ENCODE data around the gene NPY. TPM values are rescaled to one million over a fixed set of nuclear protein-coding genes. Genes with fewer than 3 reads are reported as not detected.

Gene NPY
- total RNA-seq, 1 experiment from 2014 or later, result not detected

GRCh38 chr7:24339575-24339974, 55.6 kb downstream of the NPY start:
- Histone ChIP-seq H3K4me3 (ENCODE audit: low read depth in 2 of 2, low read length in 2 of 2) (no peak overlapping the region), H3K4me1 (ENCODE audit: control insufficient read depth, insufficient read depth, low read length) (no peaks in the 10 kb centered on the region), H3K27ac (ENCODE audit: low read length) (no peak overlapping the region), H3K27me3 (ENCODE audit: control insufficient read depth, insufficient read depth, low read length) (peaks cover 5% of the 10 kb centered on the region), H3K36me3 (ENCODE audit: control insufficient read depth, insufficient read depth, low read length) (no peaks in the 10 kb centered on the region), H3K9me3 (ENCODE audit: control insufficient read depth, insufficient read depth, low read depth, low read length) (no peaks in the 10 kb centered on the region)
- in situ Hi-C loops (cut with HindIII; ENCODE audit: low pct_unique_long_range_greater_than_20kb, low sequenced_read_pairs), result no loop called here
- BruUV-seq (replicated peaks), result no TSS peak
- DNase-seq (ENCODE audit: low read depth, low spot score) (no peak), ATAC-seq (no peak)
- TF ChIP-seq POLR2AphosphoS5 (IDR thresholded peaks at IDR 0.05; ENCODE audit: low read depth, low read length), result no peak
- intact Hi-C loops (cut with micrococcal nuclease; ENCODE audit: unreplicated experiment), result no loop called here
- ChIA-PET CTCF (no interaction called here), POLR2A (no interaction called here)

DNA sequence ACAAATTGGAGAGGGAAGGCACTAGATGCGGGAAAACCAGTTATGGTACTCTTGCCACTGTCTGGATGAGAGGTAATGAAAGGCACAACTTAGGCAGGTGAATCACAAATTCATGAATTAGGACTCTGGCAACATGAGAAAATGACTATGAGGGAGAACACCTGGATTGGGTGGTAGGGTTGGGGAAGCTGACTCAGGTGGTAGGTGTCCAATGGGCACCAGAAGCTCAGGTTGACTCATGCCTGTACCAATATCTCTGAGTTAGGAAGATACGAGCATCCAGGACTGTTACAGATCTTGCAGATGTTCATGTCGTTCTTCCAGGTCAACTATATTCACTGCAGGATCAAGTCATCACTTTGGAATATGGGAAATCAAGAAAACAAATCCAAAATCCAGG, 56.7 kb downstream of the NPY start:
- intact Hi-C loops (cut with micrococcal nuclease; ENCODE audit: unreplicated experiment) (no loop called here), in situ Hi-C loops (cut with HindIII; ENCODE audit: low pct_unique_long_range_greater_than_20kb, low sequenced_read_pairs) (no loop called here)
- Histone ChIP-seq H3K36me3 (ENCODE audit: control insufficient read depth, insufficient read depth, low read length) (no peaks in the 10 kb centered on the region), H3K27me3 (ENCODE audit: control insufficient read depth, insufficient read depth, low read length) (peaks cover 5% of the 10 kb centered on the region), H3K9me3 (ENCODE audit: control insufficient read depth, insufficient read depth, low read depth, low read length) (no peaks in the 10 kb centered on the region), H3K27ac (ENCODE audit: low read length) (no peak overlapping the region), H3K4me3 (ENCODE audit: low read depth in 2 of 2, low read length in 2 of 2) (no peak overlapping the region), H3K4me1 (ENCODE audit: control insufficient read depth, insufficient read depth, low read length) (no peaks in the 10 kb centered on the region)
- no peak for DNase-seq (ENCODE audit: low read depth, low spot score)
- POLR2A ChIA-PET, result no interaction called here
- no peak for TF ChIP-seq SIN3A (IDR thresholded peaks at IDR 0.05; ENCODE audit: borderline replicate concordance, insufficient read depth, low read depth, low read length)
- no peak for TF ChIP-seq TCF7L2 (IDR thresholded peaks at IDR 0.05; ENCODE audit: low read depth, low read length)
- no peak for TF ChIP-seq POLR2AphosphoS5 (IDR thresholded peaks at IDR 0.05; ENCODE audit: low read depth, low read length)
- TF ChIP-seq, protein P1, sequence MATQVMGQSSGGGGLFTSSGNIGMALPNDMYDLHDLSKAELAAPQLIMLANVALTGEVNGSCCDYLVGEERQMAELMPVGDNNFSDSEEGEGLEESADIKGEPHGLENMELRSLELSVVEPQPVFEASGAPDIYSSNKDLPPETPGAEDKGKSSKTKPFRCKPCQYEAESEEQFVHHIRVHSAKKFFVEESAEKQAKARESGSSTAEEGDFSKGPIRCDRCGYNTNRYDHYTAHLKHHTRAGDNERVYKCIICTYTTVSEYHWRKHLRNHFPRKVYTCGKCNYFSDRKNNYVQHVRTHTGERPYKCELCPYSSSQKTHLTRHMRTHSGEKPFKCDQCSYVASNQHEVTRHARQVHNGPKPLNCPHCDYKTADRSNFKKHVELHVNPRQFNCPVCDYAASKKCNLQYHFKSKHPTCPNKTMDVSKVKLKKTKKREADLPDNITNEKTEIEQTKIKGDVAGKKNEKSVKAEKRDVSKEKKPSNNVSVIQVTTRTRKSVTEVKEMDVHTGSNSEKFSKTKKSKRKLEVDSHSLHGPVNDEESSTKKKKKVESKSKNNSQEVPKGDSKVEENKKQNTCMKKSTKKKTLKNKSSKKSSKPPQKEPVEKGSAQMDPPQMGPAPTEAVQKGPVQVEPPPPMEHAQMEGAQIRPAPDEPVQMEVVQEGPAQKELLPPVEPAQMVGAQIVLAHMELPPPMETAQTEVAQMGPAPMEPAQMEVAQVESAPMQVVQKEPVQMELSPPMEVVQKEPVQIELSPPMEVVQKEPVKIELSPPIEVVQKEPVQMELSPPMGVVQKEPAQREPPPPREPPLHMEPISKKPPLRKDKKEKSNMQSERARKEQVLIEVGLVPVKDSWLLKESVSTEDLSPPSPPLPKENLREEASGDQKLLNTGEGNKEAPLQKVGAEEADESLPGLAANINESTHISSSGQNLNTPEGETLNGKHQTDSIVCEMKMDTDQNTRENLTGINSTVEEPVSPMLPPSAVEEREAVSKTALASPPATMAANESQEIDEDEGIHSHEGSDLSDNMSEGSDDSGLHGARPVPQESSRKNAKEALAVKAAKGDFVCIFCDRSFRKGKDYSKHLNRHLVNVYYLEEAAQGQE (IDR thresholded peaks at IDR 0.05; ENCODE audit: insufficient read depth in 1 of 2, low read depth in 2 of 2, low read length in 1 of 2), result no peak
- no peak for TF ChIP-seq CTCF (IDR thresholded peaks at IDR 0.05)
- BruUV-seq (replicated peaks), result no TSS peak
- CTCF ChIA-PET, result no interaction called here
- ATAC-seq, result no peak

Measured in Panc1 (cell line).